Measurements from ENCODE around the gene C1orf159. TPM values are rescaled to one million over a fixed set of nuclear protein-coding genes. Genes with fewer than 3 reads are reported as not detected.
"Not testable (repeated sequence)": the region's sequence is repeated elsewhere in the genome, so short reads cannot be mapped to it uniquely, and the experiment has no call there.

C1orf159 gene
- polyA plus RNA-seq, 3 donors, result 5.3 to 7.0 (median 6.3) TPM

DNA sequence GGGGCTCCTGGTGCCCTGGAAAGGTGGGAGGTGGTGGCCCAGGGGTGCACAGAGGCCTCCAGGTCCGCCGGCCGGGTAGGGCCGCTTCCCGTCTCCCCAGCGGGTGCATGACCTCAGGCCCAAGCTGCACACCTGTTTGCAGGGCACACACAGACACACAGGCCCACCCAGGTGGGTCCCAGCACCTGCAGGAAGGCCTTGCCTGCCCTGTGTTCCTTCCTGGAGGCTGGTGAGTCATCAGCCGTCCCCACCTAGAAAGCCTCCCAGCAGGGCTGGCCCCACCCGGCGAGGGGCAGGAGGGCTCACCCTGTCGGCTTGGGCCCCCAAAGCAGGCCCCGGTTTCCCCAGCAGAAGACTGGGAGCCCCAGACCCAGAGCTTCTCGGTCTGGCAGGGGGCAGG lies 34.2 kb upstream of the C1orf159 start:
- no peak for DNase-seq (ENCODE audit: low read depth in 3 of 3, low spot score in 2 of 3)

GRCh38 chr1:1149416-1149815 lies 33.5 kb upstream of the C1orf159 start:
- DNase-seq (ENCODE audit: low read depth in 3 of 3, low spot score in 2 of 3), result no peak

DNA sequence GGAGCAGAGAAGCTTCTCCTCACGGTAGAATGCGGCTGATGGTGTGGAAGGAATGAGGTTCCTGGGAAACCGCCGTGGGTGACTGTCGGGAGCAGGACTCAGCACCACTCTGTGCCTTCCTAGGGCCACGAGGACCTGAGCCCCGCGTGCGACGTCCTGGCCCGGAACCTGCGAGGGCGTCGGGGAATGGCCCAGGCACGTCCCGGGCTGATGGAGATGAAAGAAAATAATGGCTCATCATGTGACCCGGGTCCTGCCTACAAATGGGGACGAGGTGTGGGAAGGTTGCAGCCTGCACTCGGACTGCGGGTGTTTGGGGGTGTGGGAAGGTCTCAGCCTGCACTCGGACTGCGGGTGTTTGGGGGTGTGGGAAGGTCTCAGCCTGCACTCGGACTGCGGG lies 32.7 kb upstream of the C1orf159 start:
- no peak for DNase-seq (ENCODE audit: low read depth in 3 of 3, low spot score in 2 of 3)

- no peak for DNase-seq (ENCODE audit: low read depth in 3 of 3, low spot score in 2 of 3)
Observed at GRCh38 chr1:1148061-1148460, 32.2 kb upstream of the C1orf159 start.

DNA sequence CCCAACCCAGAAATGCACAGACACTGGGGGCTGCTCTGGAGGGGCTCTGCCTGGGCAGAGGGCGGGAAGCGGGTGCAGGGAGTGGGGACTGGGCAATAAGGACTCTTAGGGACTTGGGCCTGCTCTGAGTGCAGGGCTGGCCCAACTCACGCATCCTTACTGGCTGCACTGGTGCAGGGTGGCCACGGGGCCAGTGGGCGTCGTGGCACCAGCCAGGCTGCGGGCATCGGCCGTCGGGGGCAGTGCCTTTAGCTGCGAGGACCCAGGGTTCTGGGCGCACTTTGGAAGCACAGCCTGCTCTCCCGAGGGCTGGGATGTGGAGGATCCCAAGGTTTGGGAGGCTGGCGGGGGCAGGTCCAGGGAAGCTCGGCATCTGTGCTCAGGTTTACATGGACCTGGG lies 30.7 kb upstream of the C1orf159 start:
- no peak for DNase-seq (ENCODE audit: low read depth in 3 of 3, low spot score in 2 of 3)

GRCh38 chr1:1146026-1146425 lies 30.1 kb upstream of the C1orf159 start:
- no peak for DNase-seq (ENCODE audit: low read depth in 3 of 3, low spot score in 2 of 3)

DNA sequence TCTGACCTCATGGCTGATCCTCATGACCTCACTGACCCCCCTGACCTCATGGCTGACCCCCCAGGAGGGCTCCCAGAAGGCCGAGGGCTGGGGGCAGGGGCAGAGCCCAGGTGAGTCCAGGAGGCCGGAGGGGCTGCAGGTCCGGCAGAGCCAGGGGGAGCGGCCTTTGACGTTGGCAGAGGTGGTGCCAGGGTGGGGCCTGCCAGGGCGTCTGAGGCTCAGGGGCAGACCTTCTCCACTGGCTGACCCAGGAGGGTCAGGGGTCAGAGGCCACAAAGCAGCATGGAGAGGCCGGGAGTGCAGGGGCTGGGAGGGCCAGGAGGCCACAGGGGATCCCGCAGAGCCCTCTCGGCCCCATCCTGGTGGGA lies 29.6 kb upstream of the C1orf159 start:
- DNase-seq (ENCODE audit: low read depth in 3 of 3, low spot score in 2 of 3), result no peak

DNA sequence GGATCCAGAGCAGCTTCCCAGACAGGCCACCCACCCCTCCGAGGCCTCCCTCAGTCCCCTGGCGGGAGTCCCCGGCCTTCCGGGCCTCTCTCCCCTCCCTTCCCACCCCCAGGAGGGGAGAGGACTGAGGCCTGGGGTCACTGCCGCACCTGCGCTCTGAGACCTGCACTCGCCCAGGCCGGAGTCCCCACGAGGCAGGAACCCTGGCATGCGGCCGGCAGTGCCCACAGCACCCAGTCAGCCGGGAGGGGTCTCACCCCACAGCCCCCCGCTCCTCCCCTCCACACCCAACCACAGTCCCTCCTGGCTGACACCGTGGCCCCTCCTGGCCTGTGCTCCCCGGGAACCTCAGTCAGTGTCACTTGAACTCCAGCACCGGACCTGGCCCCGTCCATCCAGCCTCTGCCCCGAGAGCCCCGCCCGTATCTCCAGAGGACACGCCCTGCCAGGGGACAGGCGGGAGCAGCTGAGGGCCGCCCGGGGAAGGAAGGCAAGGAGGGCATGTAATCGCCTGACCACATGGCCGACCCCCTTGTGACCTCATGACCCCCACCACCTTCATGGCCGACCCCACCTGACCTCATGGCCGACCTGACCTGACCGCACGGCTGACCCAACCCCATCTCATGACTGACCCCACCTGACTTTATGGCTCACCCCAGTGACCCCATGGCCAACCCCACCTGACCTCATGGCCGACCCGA lies 29.1 kb upstream of the C1orf159 start:
- no peak for DNase-seq (ENCODE audit: low read depth in 3 of 3, low spot score in 2 of 3)

- no peak for DNase-seq (ENCODE audit: low read depth in 3 of 3, low spot score in 2 of 3)
Observed at GRCh38 chr1:1144122-1144842, 28.4 kb upstream of the C1orf159 start.

DNA sequence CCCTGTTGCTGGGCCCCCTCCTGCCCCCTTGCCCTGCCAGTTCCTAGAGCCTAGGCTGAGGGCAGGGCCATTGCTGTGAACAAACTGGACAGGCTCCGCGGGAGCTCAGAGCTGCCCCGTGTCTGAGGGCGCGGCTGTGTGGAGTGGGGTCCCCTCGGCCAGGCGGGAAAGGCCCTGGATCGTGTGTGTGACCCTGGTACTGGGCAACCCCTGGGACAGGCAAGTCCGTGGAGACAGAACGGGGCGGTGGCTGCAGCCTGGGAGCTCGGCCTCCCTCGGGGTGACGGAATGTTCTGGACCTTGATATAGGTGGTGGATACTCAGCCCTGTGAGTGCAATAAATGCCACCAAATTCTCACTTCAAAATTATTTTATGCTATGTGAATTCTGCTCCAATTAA lies 27.7 kb upstream of the C1orf159 start:
- no peak for DNase-seq (ENCODE audit: low read depth in 3 of 3, low spot score in 2 of 3)

DNA sequence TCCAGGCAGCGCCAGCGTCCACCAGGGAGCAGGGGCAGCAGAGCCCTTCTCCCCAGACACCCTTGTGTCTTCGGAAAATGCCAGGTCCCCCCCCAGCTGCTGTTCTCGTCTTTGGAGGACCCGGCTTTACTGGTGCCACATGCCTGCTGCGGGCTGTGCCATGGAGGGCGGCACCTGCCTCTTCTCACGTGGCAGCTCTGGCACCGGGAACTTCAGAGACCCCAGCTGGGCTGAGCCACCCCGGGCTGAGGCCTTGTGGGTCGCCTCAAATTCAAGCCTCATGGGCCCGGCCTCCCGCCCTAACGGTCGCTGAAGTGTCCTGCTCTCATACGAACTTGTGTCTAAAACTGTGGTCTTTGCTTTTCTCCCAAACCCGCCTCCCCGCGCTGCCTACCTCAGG lies 27.0 kb upstream of the C1orf159 start:
- no peak for DNase-seq (ENCODE audit: low read depth in 3 of 3, low spot score in 2 of 3)

GRCh38 chr1:1142352-1142751 lies 26.5 kb upstream of the C1orf159 start:
- DNase-seq (ENCODE audit: low read depth in 3 of 3, low spot score in 2 of 3), result not testable (repeated sequence)

DNA sequence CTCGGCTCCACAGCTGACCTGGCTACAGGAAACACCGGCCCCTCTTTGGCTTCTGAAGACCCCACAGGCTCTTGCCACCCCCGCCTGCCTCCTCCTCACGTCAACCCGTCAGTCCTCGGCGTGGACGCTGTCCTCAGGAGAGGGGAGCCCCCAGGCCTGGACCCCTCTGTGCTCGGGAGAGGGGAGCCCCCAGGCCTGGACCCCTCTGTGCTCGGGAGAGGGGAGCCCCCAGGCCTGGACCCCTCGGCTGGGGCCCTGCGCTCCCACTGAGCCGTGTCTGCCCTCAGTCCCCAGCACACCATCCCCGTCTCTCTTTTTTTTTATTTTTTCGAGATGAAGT lies 26.0 kb upstream of the C1orf159 start:
- no peak for DNase-seq (ENCODE audit: low read depth in 3 of 3, low spot score in 2 of 3)

DNA sequence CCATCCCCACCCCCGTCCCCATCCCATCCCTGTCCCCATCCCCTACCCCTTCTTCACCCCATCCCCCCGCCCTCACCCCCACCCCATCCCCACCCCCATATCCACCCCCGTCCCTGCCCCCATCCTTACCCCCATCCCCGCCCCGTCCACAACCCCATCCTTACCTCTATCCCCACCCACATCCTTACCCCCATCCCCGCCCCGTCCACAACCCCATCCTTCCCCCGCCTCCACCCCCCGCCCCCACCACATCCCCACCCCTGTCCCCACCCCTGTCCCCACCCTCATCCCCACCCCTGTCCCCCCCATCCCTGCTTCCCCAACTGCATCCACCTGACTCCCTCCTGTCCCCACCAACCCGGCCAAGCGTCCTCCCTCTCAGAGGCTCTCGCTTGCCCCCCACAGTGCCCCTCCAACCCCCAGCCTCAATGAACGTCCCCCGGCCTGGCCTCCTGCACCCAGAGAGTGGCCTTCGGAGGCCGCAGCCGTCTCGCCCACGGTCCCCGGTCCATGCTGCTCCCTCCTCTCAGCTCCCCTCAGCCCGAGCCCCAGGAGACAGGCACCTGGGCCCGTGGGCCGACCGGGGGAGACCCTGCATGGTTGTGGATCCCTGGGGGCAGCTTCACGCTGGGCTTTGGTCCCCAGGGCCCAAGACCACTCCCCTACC lies 25.5 kb upstream of the C1orf159 start:
- no peak for DNase-seq (ENCODE audit: low read depth in 3 of 3, low spot score in 2 of 3)

GRCh38 chr1:1140673-1141072 lies 24.8 kb upstream of the C1orf159 start:
- no peak for DNase-seq (ENCODE audit: low read depth in 3 of 3, low spot score in 2 of 3)

- DNase-seq (ENCODE audit: low read depth in 3 of 3, low spot score in 2 of 3), result no peak
Observed at GRCh38 chr1:1137256-1138045, 21.6 kb upstream of the C1orf159 start.

- no peak for DNase-seq (ENCODE audit: low read depth in 3 of 3, low spot score in 2 of 3)
Observed at GRCh38 chr1:1136547-1137230, 20.8 kb upstream of the C1orf159 start.

DNA sequence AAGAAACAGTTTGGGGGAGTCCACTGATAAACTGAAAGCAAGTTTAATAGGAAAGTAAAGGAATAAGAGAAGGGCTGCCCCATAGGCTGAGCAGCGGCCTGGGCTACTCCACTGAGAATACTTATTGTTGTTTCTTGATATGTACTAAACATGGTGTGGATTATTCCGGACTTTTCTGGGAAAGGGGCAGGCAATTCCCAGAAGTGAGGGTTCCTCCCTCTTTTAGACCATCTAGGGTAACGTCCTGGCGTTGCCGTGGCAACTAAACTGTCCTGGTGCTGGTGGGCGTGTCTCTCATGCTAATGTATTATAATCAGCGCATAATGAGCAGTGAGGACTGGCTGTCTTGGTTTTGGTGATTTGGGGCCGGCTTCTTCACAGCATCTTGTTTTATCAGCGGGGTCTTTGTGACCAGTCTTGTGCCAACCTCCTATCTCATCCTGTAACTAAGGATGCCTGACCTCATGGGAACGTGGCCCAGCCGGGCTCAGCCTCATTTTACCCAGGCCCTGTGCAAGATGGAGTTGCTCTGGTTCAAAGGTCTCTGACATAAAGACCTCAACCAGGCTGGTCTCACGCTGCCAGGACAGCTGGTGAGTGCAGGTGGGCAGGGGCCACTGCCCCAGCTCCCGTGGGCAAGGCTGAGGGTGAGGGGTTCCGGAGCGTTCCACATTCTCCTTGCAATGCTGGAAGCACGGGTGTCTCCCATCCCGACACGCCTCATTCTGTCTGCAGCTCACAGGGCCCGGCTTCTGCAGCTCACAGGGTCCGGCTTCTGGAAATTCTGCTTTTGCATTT lies 19.6 kb upstream of the C1orf159 start:
- DNase-seq (ENCODE audit: low read depth in 3 of 3, low spot score in 2 of 3), result no peak

DNA sequence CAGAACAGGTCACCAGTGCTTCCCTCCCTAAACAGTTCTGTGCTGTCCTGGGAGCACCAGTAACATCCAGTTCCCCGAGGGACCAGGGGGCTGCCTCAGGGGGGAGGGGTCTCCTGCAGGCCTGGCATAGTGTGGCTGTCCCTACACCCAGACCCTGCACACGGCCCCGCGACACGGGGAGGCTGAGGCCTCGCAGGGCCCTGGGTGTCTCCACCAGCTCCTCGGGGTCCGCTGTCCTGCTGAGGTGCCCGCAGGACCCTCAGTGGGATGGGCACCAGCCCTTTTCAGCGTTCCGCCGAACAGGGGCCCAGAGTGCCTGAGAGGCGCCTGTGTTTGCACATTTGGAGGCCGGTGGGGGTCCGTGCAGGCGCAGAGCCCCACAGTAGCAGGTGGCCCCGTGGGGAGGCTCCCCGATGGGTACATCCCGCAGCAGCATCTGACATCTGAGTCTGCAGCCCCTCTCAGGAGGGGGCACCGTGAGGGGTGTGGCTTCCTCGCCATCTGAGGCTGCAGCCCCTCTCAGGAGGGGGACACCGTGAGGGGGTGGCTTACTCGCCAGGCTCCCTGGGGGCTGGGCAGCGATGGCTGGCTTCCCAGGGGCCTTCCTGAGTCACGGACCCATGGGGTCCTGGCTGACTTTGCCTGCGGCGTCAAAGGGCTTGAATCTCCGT lies 18.5 kb upstream of the C1orf159 start:
- no peak for DNase-seq (ENCODE audit: low read depth in 3 of 3, low spot score in 2 of 3)
